Upper lobe of left lung (tissue), 4 donors: ENCODE data around the gene MCTP1.

ENCODE experiments used
- CTCF ChIP-seq, 6 experiments: fragments of 450-650 bp in 4 of 6; fragments of 200-600 bp in 2 of 6; sonication (generic) in 2 of 6; IDR thresholded peaks; one replicate each; pipeline ENCODE4 v1.5.1; 2016 to 2019; ENCODE audit warnings: antibody characterized with exemption in 6 of 6
- POLR2A ChIP-seq, 4 donors: fragments of 450-650 bp; IDR thresholded peaks; one replicate each; pipeline ENCODE4 v1.5.1; 2016 to 2017; ENCODE audit warnings: antibody characterized with exemption in 4 of 4, mild to moderate bottlenecking in 2 of 4
- POLR2AphosphoS5 ChIP-seq, 2 donors: sonication (generic); formaldehyde crosslinking; IDR thresholded peaks; one replicate each; pipeline ENCODE4 v1.5.1; 2017; ENCODE audit warnings: antibody characterized with exemption in 2 of 2

GRCh38 chr5:94672746-94673145 is 612.1 kb downstream of the MCTP1 start:
- TF ChIP-seq CTCF (IDR thresholded peaks at IDR 0.05) (no peak), POLR2A (IDR thresholded peaks at IDR 0.05) (no peak), POLR2AphosphoS5 (IDR thresholded peaks at IDR 0.05) (no peak)
